GM19372 (cell line): ENCODE measurements around the gene ZNF584.
A peak's percentile ranks its signal among the peaks of the same experiment; 100 is the strongest.
"Not testable (repeated sequence)": the region's sequence is repeated elsewhere in the genome, so short reads cannot be mapped to it uniquely, and the experiment has no call there.

Source experiments
- ATAC-seq: cut with Tn5 transposase; IDR thresholded peaks from one replicate; pipeline ENCODE4 v1.9.1; 2021; ENCODE audit warnings: mild to moderate bottlenecking, low read depth, moderate library complexity; ENCODE audit not compliant: unreplicated experiment

Gene ZNF584

GRCh38 chr19:58400916-58401839, 7.3 kb upstream of the ZNF584 start:
- ATAC-seq, result peak; percentile 99

DNA sequence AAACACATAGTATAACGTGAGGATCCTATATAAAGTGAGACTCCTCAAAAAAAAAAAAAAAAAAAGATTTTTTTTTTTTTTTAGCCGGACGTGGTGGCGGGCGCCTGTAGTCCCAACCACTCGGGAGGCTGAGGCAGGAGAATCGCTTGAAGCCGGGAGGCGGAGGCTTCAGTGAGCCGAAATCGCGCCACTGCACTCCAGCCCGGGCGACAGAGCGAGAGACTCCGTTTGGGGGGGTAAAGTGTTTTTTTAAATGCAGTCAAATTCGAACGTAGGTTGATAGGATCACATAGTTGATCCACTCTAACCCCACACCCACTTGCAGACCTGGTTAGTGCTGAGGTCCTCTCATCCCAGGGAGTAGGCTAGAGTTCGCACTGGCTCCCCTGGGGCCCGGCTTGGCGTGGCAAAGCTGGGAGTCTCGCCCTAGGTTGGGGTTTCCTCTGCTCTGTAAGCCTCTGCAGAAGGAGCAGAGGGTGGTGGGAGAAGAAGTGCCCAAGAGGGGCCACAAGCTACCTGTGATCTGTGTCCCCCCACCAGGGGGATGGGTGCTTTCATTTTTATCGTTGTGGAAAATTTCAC, 6.5 kb upstream of the ZNF584 start:
- no peak for ATAC-seq

DNA sequence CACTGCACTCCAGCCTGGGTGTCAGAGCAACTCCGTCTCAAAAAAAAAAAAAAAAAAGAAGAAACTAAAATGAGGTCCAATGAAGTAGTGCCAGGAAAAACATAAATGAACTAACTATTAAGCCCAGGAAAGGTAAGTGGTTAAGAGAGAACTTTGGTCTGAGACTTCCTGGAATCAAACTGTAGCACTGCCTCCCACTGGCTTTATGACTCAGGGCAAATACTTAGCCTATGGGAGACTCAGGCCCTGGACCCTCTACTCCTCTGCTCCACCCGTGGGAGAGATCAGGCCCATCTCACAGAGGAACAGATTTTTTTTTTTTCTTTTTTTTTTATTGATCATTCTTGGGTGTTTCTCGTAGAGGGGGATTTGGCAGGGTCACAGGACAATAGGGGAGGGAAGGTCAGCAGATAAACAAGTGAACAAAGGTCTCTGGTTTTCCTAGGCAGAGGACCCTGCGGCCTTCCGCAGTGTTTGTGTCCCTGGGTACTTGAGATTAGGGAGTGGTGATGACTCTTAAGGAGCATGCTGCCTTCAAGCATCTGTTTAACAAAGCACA, 4.5 kb upstream of the ZNF584 start:
- ATAC-seq, result not testable (repeated sequence)

DNA sequence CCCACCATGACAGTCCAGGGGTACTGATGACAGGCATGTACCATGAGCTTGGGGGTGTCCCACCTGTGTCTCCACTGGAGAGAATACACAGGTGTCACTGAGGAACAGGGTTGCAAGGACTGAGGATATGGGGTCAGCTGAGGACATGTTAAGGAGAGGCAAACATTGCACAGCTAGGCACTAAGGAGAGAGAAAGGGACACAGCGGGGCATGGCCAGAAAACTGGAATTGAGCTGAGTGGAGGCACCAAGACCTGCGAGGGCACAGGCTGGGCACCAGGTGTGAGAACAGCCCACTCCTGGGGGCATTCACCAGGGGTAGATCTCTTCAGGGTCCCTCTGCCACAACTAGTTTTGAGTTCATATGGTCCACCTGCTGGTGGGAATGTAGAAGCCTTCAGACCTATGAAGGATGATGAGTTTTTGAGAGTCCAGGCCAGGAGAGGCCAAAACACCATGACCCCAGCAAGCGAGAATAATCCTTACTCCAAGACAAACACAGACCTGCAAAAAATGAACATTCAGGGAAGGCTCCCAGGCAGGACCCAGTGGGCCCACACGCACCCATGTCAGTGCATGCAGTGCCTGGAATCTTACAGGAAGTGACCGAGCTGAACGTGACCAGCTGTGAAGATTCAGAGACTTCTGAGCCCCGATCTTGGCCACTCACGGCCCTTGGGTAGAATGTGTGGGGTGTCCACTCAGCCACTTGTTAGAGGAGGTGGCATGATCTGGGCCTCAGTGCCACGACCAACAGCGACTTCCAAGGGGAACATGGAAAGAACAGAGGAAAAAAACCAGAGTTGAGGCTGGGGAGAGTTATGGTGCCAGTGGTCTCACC, 1.4 kb upstream of the ZNF584 start:
- ATAC-seq, result no peak

GRCh38 chr19:58407658-58408151, 744 bp upstream of the ZNF584 start:
- ATAC-seq, result no peak

GRCh38 chr19:58409010-58409790, 751 bp downstream of the ZNF584 start:
- ATAC-seq, result no peak

GRCh38 chr19:58416604-58417003, 8.2 kb downstream of the ZNF584 start:
- ATAC-seq, result no peak

GRCh38 chr19:58417071-58417470, 8.6 kb downstream of the ZNF584 start:
- ATAC-seq, result no peak

DNA sequence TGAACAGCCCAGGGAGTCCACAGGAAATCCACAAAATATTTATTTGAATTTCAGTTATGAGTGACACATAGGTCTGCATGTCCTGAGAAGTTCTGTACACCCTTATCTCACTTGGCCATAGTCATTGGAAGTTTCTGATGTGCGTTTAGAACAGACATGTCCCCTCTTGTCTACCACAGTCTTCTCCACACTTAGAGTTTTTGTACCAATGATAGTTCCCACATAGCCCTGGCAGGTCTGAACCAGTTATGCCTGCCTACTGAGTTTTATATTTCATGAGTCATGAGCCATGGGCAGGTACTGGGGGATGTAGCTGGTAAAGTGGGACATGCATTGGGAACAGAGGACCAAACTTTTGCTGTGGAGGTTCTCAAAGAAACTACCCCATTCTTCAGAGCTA, 20.2 kb downstream of the ZNF584 start:
- no peak for ATAC-seq

DNA sequence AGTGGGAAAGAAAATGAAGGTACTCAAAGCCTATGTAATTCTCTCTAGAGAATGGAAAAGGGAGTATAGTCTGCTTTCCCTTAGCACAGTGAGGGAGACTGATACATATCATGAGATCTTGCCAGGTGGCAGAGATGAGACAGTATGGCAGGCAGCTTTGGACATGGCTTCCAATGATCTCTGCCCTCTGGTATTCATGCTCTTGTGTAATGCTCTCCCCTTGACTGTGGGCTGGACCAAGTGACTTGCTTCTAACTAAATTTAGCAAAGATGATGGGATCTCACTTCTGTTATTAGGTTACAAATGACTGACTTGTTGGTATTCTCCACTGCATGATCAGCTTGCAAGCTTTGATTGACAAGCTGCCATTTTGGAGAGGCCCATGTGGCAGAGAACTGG, 21.3 kb downstream of the ZNF584 start:
- no peak for ATAC-seq

GRCh38 chr19:58434217-58434616, 25.8 kb downstream of the ZNF584 start:
- no peak for ATAC-seq

- peak; percentile 95 for ATAC-seq
These were observed 31.4 kb downstream of the ZNF584 start, which contains the start of gene ZNF132 for GRCh38 chr19:58439576-58440554. TSS of gene ZNF132 (minus strand) at chr19:58440153. CDS start at chr19:58439821, 332 bp downstream.

DNA sequence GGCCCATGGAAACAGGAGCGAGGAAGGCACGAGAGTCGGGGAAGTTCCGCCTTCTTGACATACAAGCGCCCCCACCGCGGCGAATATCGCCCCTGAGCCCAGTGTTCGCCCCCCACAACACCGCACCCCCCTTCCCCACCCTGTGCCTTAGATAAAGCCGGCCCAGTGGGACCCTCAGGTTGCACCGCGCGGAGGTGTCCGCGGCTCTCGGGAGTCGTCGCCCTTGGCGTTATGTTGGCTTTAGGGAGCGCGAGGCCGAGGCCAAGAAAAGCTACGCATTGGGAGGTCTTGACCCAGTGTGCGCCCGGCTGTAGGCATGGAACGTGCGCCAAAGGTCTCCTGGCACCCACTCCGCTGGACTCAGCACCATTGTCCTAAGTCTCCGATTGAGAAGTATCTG, 32.1 kb downstream of the ZNF584 start:
- ATAC-seq, result no peak

DNA sequence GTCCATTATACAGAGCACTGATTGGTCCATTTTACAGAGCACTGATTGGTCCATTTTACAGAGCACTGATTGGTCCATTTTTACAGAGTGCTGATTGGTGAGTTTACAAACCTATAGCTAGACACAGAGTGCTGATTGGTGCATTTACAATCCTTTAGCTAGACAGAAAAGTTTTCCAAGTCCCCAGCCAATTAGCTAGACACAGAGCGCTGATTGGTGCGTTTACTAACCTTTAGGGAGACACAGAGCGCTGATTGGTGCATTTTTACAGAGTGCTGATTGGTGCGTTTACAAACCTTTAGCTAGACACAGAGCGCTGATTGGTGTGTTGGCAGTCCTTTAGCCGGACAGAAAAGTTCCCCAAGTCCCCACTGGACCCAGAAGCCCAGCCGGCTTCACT, 34.5 kb downstream of the ZNF584 start:
- ATAC-seq, result not testable (repeated sequence)

DNA sequence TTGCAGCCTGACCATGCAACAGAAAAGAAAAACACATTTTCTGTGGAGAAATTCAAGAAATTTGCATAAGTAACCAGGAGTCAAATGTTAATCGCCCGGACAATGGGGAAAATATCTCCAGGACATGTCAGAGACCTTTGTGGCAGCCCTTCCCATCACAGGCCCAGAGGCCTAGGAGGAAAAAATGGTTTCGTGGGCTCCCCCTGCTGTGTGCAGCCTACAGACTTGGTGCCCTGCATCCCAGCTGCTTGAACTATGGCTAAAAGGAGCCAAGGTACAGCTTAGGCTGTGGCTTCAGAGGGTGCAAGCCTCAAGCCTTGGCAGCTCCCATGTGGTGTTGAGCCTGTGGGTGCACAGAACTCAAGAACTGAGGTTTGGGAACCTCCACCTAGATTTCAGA, 40.4 kb downstream of the ZNF584 start:
- ATAC-seq, result not testable (repeated sequence)

- not testable (repeated sequence) for ATAC-seq
These were observed 41.5 kb downstream of the ZNF584 start for GRCh38 chr19:58449980-58450379.

GRCh38 chr19:58450856-58451357, 42.5 kb downstream of the ZNF584 start:
- ATAC-seq, result no peak

GRCh38 chr19:58451358-58452101, 43.1 kb downstream of the ZNF584 start, which contains the start of gene ZNF324B:
TSS of gene ZNF324B (plus strand) at chr19:58451622. CDS start at chr19:58453702, 2,080 bp downstream.
- peak; percentile 93 for ATAC-seq
